Activated CD4-positive, alpha-beta T cell treated with anti-CD3 and anti-CD28 coated beads for 36 hours (primary cell): Measurements from ENCODE around the gene CAMTA1. TPM values are rescaled to one million over a fixed set of nuclear protein-coding genes. Genes with fewer than 3 reads are reported as not detected.

Source experiments
- ATAC-seq: fragments of 200-7000 bp; cut with Tn5 transposase; one replicate; pipeline ENCODE4 v1.10.0; 2021; ENCODE audit warnings: mild to moderate bottlenecking, moderate library complexity
- CTCF ChIA-PET: fragments of 350-600 bp; sonication (Branson Sonifier 250); formaldehyde crosslinking; loops from one replicate; lab custom pipeline; 2021; ENCODE audit warnings: antibody characterized with exemption; lab: Charles Lee
- POLR2A ChIA-PET: fragments of 350-600 bp; sonication (Branson Sonifier 250); formaldehyde crosslinking; loops from one replicate; lab custom pipeline; 2021; ENCODE audit warnings: antibody characterized with exemption, inconsistent platforms; lab: Charles Lee
- DNase-seq: peaks from one replicate; pipeline ENCODE4 v3.0.0-alpha.2; 2020
- H3K27ac Mint-ChIP-seq: one replicate; pipeline ENCODE4 v1.8.0; 2021; ENCODE audit warnings: mixed read lengths
- H3K27me3 Mint-ChIP-seq: one replicate; pipeline ENCODE4 v1.8.0; 2021; ENCODE audit warnings: mixed read lengths
- H3K36me3 Mint-ChIP-seq: one replicate; pipeline ENCODE4 v1.8.0; 2021; ENCODE audit warnings: low read depth, mixed read lengths
- H3K4me1 Mint-ChIP-seq: one replicate; pipeline ENCODE4 v1.8.0; 2021; ENCODE audit warnings: mixed read lengths
- H3K4me3 Mint-ChIP-seq: one replicate; pipeline ENCODE4 v1.8.0; 2021; ENCODE audit warnings: mild to moderate bottlenecking, moderate library complexity, mixed read lengths
- H3K9me3 Mint-ChIP-seq: one replicate; pipeline ENCODE4 v1.8.0; 2021; ENCODE audit warnings: low read depth, mixed read lengths
- intact Hi-C, 2 experiments: fragments of 100-400 bp; cut with DNase I in 1 of 2; cut with micrococcal nuclease in 1 of 2; formaldehyde crosslinking; loops; one replicate each; pipeline versions ENCODE4 v1.14.2 to v1.15.1; 2022 to 2024; cut with DNase I, micrococcal nuclease
- total RNA-seq, 2 experiments: library from RNA; stranded (reverse); gene quantifications; one replicate each; pipeline ENCODE4 v1.2.3, GENCODE V29; 2021

The CAMTA1 gene
- total RNA-seq, 2 experiments from 2014 or later: 62.3 to 76.7 TPM

DNA sequence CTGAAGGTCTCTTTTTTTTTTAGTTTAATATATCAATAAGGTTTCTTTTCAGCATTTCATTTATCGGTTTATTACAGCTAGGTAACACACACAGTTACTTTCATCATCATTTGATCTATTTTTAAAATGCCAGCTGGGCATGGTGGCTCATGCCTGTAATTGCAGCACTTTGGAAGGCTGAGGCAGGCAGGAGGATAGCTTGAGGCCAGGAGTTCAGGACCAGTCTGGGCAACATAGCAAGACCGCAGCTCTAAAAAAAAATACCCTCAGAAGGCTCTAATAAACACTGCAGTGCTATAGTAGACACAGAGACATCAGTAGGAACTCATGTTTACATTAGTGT, 937.4 kb downstream of the CAMTA1 start:
- CTCF ChIA-PET: interaction anchor here (0.7 to 1.2 kb wide), 3 partner anchors 25 to 31 kb away, joined by 3 to 5 read pairs (median 3); no protein-coding TSS in a partner anchor
- peaks cover 6% of the 10 kb centered on the region for H3K27me3 Mint-ChIP-seq
- peaks cover 6% of the 10 kb centered on the region for H3K4me1 Mint-ChIP-seq
- H3K36me3 Mint-ChIP-seq: no peaks in the 10 kb centered on the region
- intact Hi-C loops: no loop called here
- POLR2A ChIA-PET: no interaction called here
- H3K4me3 Mint-ChIP-seq: no peak overlapping the region
- H3K27ac Mint-ChIP-seq: no peak overlapping the region
- DNase-seq: no peak
- no peak for ATAC-seq
- H3K9me3 Mint-ChIP-seq: no peaks in the 10 kb centered on the region

- Mint-ChIP-seq H3K27me3 (peaks cover 7% of the 10 kb centered on the region), H3K36me3 (no peaks in the 10 kb centered on the region), H3K9me3 (no peaks in the 10 kb centered on the region), H3K4me3 (no peak overlapping the region), H3K27ac (no peak overlapping the region), H3K4me1 (peaks cover 6% of the 10 kb centered on the region)
- ChIA-PET CTCF (interaction anchor here (0.5 to 1.9 kb wide), 3 partner anchors 26 to 56 kb away, joined by 3 to 13 read pairs (median 4); no protein-coding TSS in a partner anchor), POLR2A (no interaction called here)
- intact Hi-C loops: no loop called here
- DNase-seq (no peak), ATAC-seq (no peak)
These were observed 941.4 kb downstream of the CAMTA1 start for GRCh38 chr1:7726623-7727022.

- ChIA-PET POLR2A (no interaction called here), CTCF (interaction anchor here (0.5 to 1.9 kb wide), 6 partner anchors 9 to 59 kb away, joined by 3 to 13 read pairs (median 4); no protein-coding TSS in a partner anchor)
- H3K4me1 Mint-ChIP-seq: peaks cover 6% of the 10 kb centered on the region
- no peaks in the 10 kb centered on the region for H3K9me3 Mint-ChIP-seq
- no peaks in the 10 kb centered on the region for H3K36me3 Mint-ChIP-seq
- DNase-seq (no peak), ATAC-seq (no peak)
- H3K27ac Mint-ChIP-seq: no peak overlapping the region
- no peak overlapping the region for H3K4me3 Mint-ChIP-seq
- peaks cover 8% of the 10 kb centered on the region for H3K27me3 Mint-ChIP-seq
- intact Hi-C loops: no loop called here
These were observed 942.7 kb downstream of the CAMTA1 start for GRCh38 chr1:7727809-7728471.

DNA sequence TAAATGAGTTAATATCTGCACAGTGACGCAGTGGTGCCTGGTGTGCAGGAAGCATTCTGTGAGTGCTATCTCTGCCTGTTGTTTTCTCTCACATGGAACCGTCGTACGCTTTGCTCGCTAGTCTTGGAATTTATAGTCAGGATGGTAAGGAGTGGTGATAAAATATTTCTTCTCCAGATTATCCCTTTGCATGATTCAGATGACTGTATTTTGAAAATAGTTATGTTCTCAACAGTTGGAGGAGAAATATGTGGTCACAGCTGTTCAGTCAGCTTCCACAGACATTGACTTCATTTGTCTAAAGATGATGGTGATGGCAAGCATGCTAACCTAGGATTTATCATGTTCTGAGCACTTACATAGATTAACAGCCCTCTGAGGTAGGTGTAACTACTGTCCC, 944.5 kb downstream of the CAMTA1 start:
- Mint-ChIP-seq H3K27me3 (peaks cover 8% of the 10 kb centered on the region), H3K4me3 (no peak overlapping the region), H3K27ac (no peak overlapping the region), H3K36me3 (no peaks in the 10 kb centered on the region), H3K4me1 (peaks cover 6% of the 10 kb centered on the region), H3K9me3 (no peaks in the 10 kb centered on the region)
- ATAC-seq (no peak), DNase-seq (no peak)
- ChIA-PET CTCF (interaction anchor here (0.8 to 1.1 kb wide), 2 partner anchors 9 to 22 kb away, joined by 3 read pairs; no protein-coding TSS in a partner anchor), POLR2A (no interaction called here)
- intact Hi-C loops: no loop called here

GRCh38 chr1:7732331-7732730, 947.1 kb downstream of the CAMTA1 start:
- no peaks in the 10 kb centered on the region for H3K36me3 Mint-ChIP-seq
- ATAC-seq (no peak), DNase-seq (no peak)
- H3K4me1 Mint-ChIP-seq: no peaks in the 10 kb centered on the region
- intact Hi-C loops: no loop called here
- no peak overlapping the region for H3K27ac Mint-ChIP-seq
- POLR2A ChIA-PET: no interaction called here
- peaks cover 8% of the 10 kb centered on the region for H3K27me3 Mint-ChIP-seq
- CTCF ChIA-PET: no interaction called here
- no peaks in the 10 kb centered on the region for H3K9me3 Mint-ChIP-seq
- no peak overlapping the region for H3K4me3 Mint-ChIP-seq

DNA sequence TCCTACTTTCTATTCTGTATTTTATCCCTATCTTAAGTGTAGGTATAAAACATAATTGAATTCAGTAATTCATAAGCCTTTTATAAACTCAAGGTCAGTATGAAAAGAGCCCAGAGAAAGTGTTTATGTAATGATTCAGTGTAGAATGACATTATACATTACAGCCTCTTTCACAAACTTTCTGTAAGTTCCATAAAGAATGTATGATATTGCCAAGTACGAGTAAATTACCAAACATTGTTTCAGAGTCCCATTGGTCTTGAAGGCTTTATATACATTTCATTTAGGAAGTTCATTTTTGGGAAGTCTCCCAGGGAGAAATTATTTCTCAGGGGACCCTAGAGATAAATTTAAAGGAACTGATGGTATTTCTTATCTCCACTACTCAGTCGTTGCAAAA, 948.0 kb downstream of the CAMTA1 start:
- no peak for ATAC-seq
- Mint-ChIP-seq H3K27me3 (peaks cover 8% of the 10 kb centered on the region), H3K27ac (no peak overlapping the region), H3K4me1 (no peaks in the 10 kb centered on the region), H3K9me3 (no peaks in the 10 kb centered on the region), H3K36me3 (no peaks in the 10 kb centered on the region), H3K4me3 (no peak overlapping the region)
- no peak for DNase-seq
- intact Hi-C loops: no loop called here
- POLR2A ChIA-PET: no interaction called here
- CTCF ChIA-PET: interaction anchor here (0.6 kb wide), 1 partner anchor 19 kb away, joined by 3 read pairs; no protein-coding TSS in a partner anchor

DNA sequence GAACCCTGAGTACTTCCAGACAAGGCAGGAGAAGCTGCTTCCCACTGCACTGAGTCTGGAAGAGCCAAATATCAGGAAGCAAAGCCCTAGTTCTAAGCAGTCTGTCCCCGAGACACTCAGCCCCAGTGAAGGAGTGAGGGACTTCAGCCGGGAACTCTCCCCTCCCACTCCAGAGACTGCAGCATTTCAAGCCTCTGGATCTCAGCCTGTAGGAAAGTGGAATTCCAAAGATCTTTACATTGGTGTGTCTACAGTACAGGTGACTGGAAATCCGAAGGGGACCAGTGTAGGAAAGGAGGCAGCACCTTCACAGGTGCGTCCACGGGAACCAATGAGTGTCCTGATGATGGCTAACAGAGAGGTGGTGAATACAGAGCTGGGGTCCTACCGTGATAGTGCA, 952.8 kb downstream of the CAMTA1 start:
- no peak overlapping the region for H3K4me3 Mint-ChIP-seq
- no peak overlapping the region for H3K27ac Mint-ChIP-seq
- no peaks in the 10 kb centered on the region for H3K27me3 Mint-ChIP-seq
- no peaks in the 10 kb centered on the region for H3K9me3 Mint-ChIP-seq
- ChIA-PET POLR2A (no interaction called here), CTCF (interaction anchor here (2.5 kb wide), 1 partner anchor 15 kb away, joined by 8 read pairs; no protein-coding TSS in a partner anchor)
- ATAC-seq: no peak
- intact Hi-C loops: no loop called here
- H3K4me1 Mint-ChIP-seq: no peaks in the 10 kb centered on the region
- no peaks in the 10 kb centered on the region for H3K36me3 Mint-ChIP-seq
- DNase-seq: no peak

DNA sequence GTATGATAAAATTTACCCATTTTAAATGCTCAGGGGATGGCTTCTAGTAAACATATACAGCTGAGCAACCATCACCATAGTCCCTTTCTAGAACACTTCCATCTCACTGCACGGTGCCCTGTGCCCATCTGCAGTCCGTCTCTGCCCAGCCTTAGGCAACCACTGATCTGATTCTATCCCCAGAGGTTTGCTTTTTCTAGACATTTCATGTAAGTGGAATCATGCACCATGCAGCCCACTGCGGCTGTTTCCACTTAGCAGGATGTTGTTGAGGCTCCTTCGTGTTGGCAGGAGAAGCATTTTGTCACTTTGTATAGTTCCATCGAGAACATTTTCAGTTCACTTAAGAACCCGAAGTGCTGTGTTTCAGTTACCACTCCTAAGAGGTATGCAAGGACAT, 958.1 kb downstream of the CAMTA1 start:
- ATAC-seq: no peak
- Mint-ChIP-seq H3K4me1 (no peaks in the 10 kb centered on the region), H3K27ac (no peak overlapping the region), H3K36me3 (no peaks in the 10 kb centered on the region), H3K27me3 (no peaks in the 10 kb centered on the region), H3K9me3 (no peaks in the 10 kb centered on the region), H3K4me3 (no peak overlapping the region)
- intact Hi-C loops: no loop called here
- DNase-seq: no peak
- CTCF ChIA-PET: interaction anchor here (4.3 kb wide), 1 partner anchor 9 kb away, joined by 29 read pairs; no protein-coding TSS in a partner anchor
- POLR2A ChIA-PET: no interaction called here

DNA sequence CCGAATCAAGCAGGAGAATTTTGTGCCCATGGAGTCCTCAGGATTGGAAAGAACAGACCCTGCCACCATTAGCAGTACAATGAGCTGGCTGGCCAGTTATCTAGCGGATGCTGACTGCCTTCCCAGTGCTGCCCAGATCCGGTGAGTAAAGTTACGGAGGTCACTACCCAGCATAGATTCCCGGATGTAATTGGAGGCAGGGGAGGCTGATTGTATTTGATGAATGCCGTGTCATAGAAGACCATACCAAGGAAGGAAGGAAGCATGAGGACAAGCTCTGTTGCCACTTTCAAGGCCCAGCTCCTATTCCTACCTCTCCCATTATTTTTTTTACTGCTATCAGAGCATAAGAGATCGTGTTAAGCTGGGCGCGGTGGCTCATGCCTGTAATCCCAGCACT, 959.6 kb downstream of the CAMTA1 start:
- no peaks in the 10 kb centered on the region for H3K36me3 Mint-ChIP-seq
- H3K4me3 Mint-ChIP-seq: no peak overlapping the region
- no peak overlapping the region for H3K27ac Mint-ChIP-seq
- no peaks in the 10 kb centered on the region for H3K4me1 Mint-ChIP-seq
- intact Hi-C loops: no loop called here
- ATAC-seq (no peak), DNase-seq (no peak)
- ChIA-PET POLR2A (no interaction called here), CTCF (interaction anchor here (1.0 kb wide), 1 partner anchor 77 kb away, joined by 6 read pairs; no protein-coding TSS in a partner anchor)
- no peaks in the 10 kb centered on the region for H3K9me3 Mint-ChIP-seq
- no peaks in the 10 kb centered on the region for H3K27me3 Mint-ChIP-seq

- Mint-ChIP-seq H3K4me1 (no peaks in the 10 kb centered on the region), H3K27me3 (no peaks in the 10 kb centered on the region), H3K9me3 (no peaks in the 10 kb centered on the region), H3K4me3 (no peak overlapping the region), H3K36me3 (no peaks in the 10 kb centered on the region), H3K27ac (no peak overlapping the region)
- ATAC-seq (no peak), DNase-seq (no peak)
- intact Hi-C loops: no loop called here
- ChIA-PET POLR2A (no interaction called here), CTCF (interaction anchor here (1.0 to 10.2 kb wide), 2 partner anchors 78 to 79 kb away, joined by 6 to 334 read pairs; no protein-coding TSS in a partner anchor)
These were observed 960.5 kb downstream of the CAMTA1 start for GRCh38 chr1:7745783-7746182.

- CTCF ChIA-PET: interaction anchor here (0.6 to 10.2 kb wide), 2 partner anchors 80 to 328 kb away, joined by 3 to 334 read pairs; no protein-coding TSS in a partner anchor
- ATAC-seq (no peak), DNase-seq (no peak)
- Mint-ChIP-seq H3K36me3 (no peaks in the 10 kb centered on the region), H3K27ac (no peak overlapping the region), H3K4me1 (peaks cover 13% of the 10 kb centered on the region), H3K27me3 (no peaks in the 10 kb centered on the region), H3K9me3 (no peaks in the 10 kb centered on the region), H3K4me3 (no peak overlapping the region)
- intact Hi-C loops: no loop called here
- POLR2A ChIA-PET: no interaction called here
These were observed 962.4 kb downstream of the CAMTA1 start for GRCh38 chr1:7747605-7748004.

- Mint-ChIP-seq H3K4me1 (peaks cover 20% of the 10 kb centered on the region), H3K27me3 (peaks cover 2% of the 10 kb centered on the region), H3K27ac (no peak overlapping the region), H3K4me3 (no peak overlapping the region), H3K9me3 (no peaks in the 10 kb centered on the region), H3K36me3 (no peaks in the 10 kb centered on the region)
- POLR2A ChIA-PET: no interaction called here
- ATAC-seq: no peak
- intact Hi-C loops: no loop called here
- DNase-seq: no peak
- CTCF ChIA-PET: interaction anchor here (0.7 to 10.2 kb wide), 5 partner anchors 26 to 1020 kb away, joined by 3 to 334 read pairs (median 3); no protein-coding TSS in a partner anchor
These were observed 963.9 kb downstream of the CAMTA1 start for GRCh38 chr1:7749126-7749525.
